ENCODE results near the gene TMEM256.

GRCh38 chr17:7361906-7362305, 42.0 kb downstream of the TMEM256 start:
- TF ChIP-seq PATZ1 (CRISPR knock-in tag; IDR thresholded peaks at IDR 0.05; ENCODE audit: borderline replicate concordance), result no peak
- TF ChIP-seq PPARA (CRISPR knock-in tag; IDR thresholded peaks at IDR 0.05; ENCODE audit: borderline replicate concordance), result no peak
- TF ChIP-seq OSR1 (CRISPR knock-in tag; IDR thresholded peaks at IDR 0.05), result no peak
- no peak for TF ChIP-seq TOX (CRISPR knock-in tag; IDR thresholded peaks at IDR 0.05; ENCODE audit: borderline replicate concordance)
- no peak for TF ChIP-seq ARNTL (CRISPR knock-in tag; IDR thresholded peaks at IDR 0.05; ENCODE audit: borderline replicate concordance, low read depth)
- no peak for TF ChIP-seq RARB (CRISPR knock-in tag; IDR thresholded peaks at IDR 0.05)
- TF ChIP-seq ZFP3 (CRISPR knock-in tag; IDR thresholded peaks at IDR 0.05), result no peak
